Psoas muscle (tissue), 8 donors: Measurements from ENCODE around the gene ZNF426. TPM values are rescaled to one million over a fixed set of nuclear protein-coding genes. Genes with fewer than 3 reads are reported as not detected.
"Not testable (repeated sequence)": the region's sequence is repeated elsewhere in the genome, so short reads cannot be mapped to it uniquely, and the experiment has no call there.

Experiments used
- ATAC-seq, 4 donors: fragments of 200-7000 bp; cut with Tn5 transposase; one replicate each; pipeline ENCODE4 v1.9.1; 2020; ENCODE audit warnings: moderate library complexity in 3 of 4, mild to moderate bottlenecking in 2 of 4
- DNase-seq, 2 donors: peaks; one replicate each; pipeline ENCODE4 v3.0.0-alpha.2; 2020
- H3K27ac ChIP-seq: fragments of 200-600 bp; one replicate; pipeline ENCODE4 v1.8.0; 2022
- H3K27me3 ChIP-seq, 3 donors: fragments of 200-600 bp in 1 of 3; one replicate each; pipeline versions ENCODE4 v1.6.1 to v1.8.0; 2013 to 2022; ENCODE audit warnings: low read length in 2 of 3, mild to moderate bottlenecking in 2 of 3, moderate library complexity in 1 of 3; ENCODE audit not compliant: insufficient read depth in 3 of 3
- H3K36me3 ChIP-seq, 2 donors: fragments of 200-600 bp in 1 of 2; one replicate each; pipeline versions ENCODE4 v1.6.1 to v1.8.0; 2013 to 2022; ENCODE audit warnings: low read depth in 1 of 2, mild to moderate bottlenecking in 1 of 2, moderate library complexity in 1 of 2; ENCODE audit not compliant: insufficient read depth in 1 of 2
- H3K4me1 ChIP-seq: fragments of 200-600 bp; one replicate; pipeline ENCODE4 v1.8.0; 2022
- H3K4me3 ChIP-seq: fragments of 200-600 bp; one replicate; pipeline ENCODE4 v1.8.0; 2022; ENCODE audit warnings: mild to moderate bottlenecking
- H3K9me3 ChIP-seq: fragments of 200-600 bp; one replicate; pipeline ENCODE4 v1.8.0; 2022
- WGBS, 3 donors: extraction: QIAGEN DNeasy Blood & Tissue Kit; methylation state at CpG; one replicate each; pipeline versions ENCODE4 v1.1.6 to v1.1.7; 2013; 5-methylcytosine and 5-hydroxymethylcytosine counted together
- intact Hi-C, 2 donors: fragments of 100-400 bp; cut with DNase I; formaldehyde crosslinking; loops; one replicate each; pipeline versions ENCODE4 v1.11.0 to v1.14.2; 2022
- long read RNA-seq, 2 donors: library from polyadenylated mRNA; unstranded; transcript quantifications; one replicate each; pipeline ENCODE4 v2.0.0, GENCODE V29; 2021
- polyA plus RNA-seq, 3 donors: library from polyadenylated mRNA; stranded (reverse); fragments of 200-250 nt; gene quantifications; one replicate each; pipeline ENCODE4 v1.2.3, GENCODE V29; 2013
- total RNA-seq, 4 donors: library from RNA; stranded (reverse); fragmentation: NEBNext Ultra II Directional in 2 of 4; extraction: Animal tissue kit (Norgen Biotek cat#: 25700) in 2 of 4; gene quantifications; one replicate each; pipeline versions ENCODE4 v1.2.1 to v1.2.4, GENCODE V29; 2021 to 2023
- TF ChIP-seq, protein P1 (sequence below): fragments of 200-600 bp; IDR thresholded peaks from one replicate; pipeline ENCODE4 v1.8.0; 2022; ENCODE audit warnings: antibody characterized with exemption
- donor health status: healthy with polysubstance abuse.
- donor health status: DM: no; HTN: no; CAD: no; lungs with moderate emphysema.
- donor health status: Bipolar disorder and iron deficiency.
- donor health status: healthy.
- donor health status: DM: yes; HTN: yes; CAD: no.
- donor health status: DM: no; HTN: no; CAD: no.
- donor health status: DM: no; HTN: no; CAD: no.
- donor health status: DM: yes; HTN: yes; CAD: no.

ZNF426 gene
- total RNA-seq: 10 to 100 TPM in 1 of 4 donors, 1 to 10 TPM in 3; 5.2 to 12.3 (median 7.4) TPM
- polyA plus RNA-seq: 1 to 10 TPM; 2.1 to 6.2 (median 3.4) TPM
- long read RNA-seq, donor 1, full-length matches to known transcripts: 1 of 2 reads
- long read RNA-seq, donor 1, partial matches to known transcripts: 1 of 2 reads
- long read RNA-seq, donor 1, other reads (novel, unspliced or antisense): 0 of 2 reads
- long read RNA-seq, donor 2, full-length matches to known transcripts: 5 of 15 reads
- long read RNA-seq, donor 2, partial matches to known transcripts: 7 of 15 reads
- long read RNA-seq, donor 2, other reads (novel, unspliced or antisense): 3 of 15 reads

DNA sequence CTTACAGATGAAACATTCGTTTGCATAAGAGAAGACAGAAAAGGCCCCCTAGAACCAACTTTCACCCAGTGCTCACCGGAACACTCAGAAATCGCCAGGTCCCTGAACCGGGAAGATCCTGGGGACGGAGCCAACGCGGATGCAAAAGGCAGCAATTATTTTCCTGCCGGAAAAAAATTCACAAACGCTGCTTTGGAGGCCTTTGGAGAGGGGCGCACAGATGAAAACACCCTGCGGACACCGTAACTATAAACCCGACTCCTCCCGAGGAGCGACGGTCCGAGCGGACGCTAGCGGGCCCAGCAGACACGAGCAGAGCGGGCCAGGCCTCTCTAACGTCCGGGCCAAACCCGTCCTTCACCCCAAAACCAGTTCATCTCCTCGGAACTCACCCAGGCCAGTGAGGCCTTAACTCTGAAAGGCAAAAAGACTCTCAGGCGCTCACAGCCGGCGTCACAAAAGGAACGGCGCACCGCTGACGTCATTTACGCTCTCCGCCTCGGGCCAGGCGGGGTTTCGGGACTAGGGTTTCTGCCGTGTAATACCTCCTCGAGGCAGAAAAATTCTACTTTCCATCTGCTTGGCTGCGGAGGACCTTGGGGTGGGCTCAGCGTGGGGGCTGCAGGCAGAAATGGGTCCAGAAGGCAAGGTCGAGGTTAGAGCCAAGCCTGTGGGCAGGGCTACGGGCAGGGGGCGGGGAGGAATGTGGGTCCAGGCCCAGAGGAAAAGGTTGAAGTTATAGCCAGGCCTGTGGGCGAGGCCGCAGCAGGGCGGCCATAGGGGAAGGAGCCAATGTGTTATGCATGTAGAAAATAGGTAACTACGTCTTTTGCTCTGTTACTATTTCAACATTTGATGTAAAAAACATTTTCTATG lies at the start of gene ZNF426:
ZNF426 (minus strand) TSS at position 463 of the 876 bp plus-strand sequence. CDS start 2,413 bp downstream, outside the sequence.
- Histone ChIP-seq H3K27me3 (no peaks in the 10 kb centered on the region), H3K9me3 (peaks cover 28% of the 10 kb centered on the region), H3K27ac (peak within 1 kb of the TSS; percentile 87), H3K4me1 (peaks cover 12% of the 10 kb centered on the region), H3K4me3 (peak within 1 kb of the TSS; percentile 91), H3K36me3 (peaks cover 17 to 32% of the 10 kb centered on the region in 2 donors)
- 0 to 1% (median 0%) methylated on average over 49 of the region's 49 CpGs for WGBS, 3 donors
- intact Hi-C loops: loop anchor here in 1 of 2 donors (5.0 kb wide), 2 partner anchors 401 to 1434 kb away; no protein-coding TSS in a partner anchor
- peak; percentile 95 to 99 (median 97) for ATAC-seq
- DNase-seq: peak; percentile 87 to 92
- TF ChIP-seq, protein P1, sequence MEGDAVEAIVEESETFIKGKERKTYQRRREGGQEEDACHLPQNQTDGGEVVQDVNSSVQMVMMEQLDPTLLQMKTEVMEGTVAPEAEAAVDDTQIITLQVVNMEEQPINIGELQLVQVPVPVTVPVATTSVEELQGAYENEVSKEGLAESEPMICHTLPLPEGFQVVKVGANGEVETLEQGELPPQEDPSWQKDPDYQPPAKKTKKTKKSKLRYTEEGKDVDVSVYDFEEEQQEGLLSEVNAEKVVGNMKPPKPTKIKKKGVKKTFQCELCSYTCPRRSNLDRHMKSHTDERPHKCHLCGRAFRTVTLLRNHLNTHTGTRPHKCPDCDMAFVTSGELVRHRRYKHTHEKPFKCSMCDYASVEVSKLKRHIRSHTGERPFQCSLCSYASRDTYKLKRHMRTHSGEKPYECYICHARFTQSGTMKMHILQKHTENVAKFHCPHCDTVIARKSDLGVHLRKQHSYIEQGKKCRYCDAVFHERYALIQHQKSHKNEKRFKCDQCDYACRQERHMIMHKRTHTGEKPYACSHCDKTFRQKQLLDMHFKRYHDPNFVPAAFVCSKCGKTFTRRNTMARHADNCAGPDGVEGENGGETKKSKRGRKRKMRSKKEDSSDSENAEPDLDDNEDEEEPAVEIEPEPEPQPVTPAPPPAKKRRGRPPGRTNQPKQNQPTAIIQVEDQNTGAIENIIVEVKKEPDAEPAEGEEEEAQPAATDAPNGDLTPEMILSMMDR: no peak

DNA sequence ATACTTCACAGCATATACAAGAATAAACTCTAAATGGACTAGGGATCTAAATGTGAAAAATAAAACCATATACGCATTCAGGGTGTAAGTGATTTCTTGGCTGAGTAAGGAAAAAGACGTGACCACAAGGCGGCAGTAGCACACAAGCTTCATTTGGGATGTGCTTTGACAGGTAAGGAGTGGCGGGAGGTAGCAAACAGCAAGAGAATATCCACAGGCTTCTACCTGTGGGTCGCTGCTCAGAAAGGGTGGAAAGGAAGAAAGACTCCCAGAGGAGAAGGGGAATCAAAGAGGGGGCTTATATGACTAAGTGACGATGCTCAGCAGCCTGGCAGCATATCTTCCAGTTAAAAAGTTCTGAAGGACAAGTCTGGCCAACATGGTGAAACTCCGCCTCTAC lies 48.3 kb upstream of the ZNF426 start:
- intact Hi-C loops: loop anchor here (2.0 to 10.0 kb wide), 2 partner anchors 210 to 452 kb away; no protein-coding TSS in a partner anchor
- WGBS, 3 donors: 15 to 17% (median 17%) methylated on average over 7 of the region's 7 CpGs
- Histone ChIP-seq H3K9me3 (peaks cover 7% of the 10 kb centered on the region), H3K4me3 (no peak overlapping the region), H3K27ac (no peak overlapping the region), H3K4me1 (peaks cover 18% of the 10 kb centered on the region), H3K27me3 (peaks cover 3 to 29% (median 4%) of the 10 kb centered on the region in 3 donors), H3K36me3 (peaks cover 0 to 3% of the 10 kb centered on the region in 2 donors)
- no peak for ATAC-seq
- TF ChIP-seq, protein P1: peak; percentile 41
- DNase-seq: peak in 1 of 2 donors; percentile 18

DNA sequence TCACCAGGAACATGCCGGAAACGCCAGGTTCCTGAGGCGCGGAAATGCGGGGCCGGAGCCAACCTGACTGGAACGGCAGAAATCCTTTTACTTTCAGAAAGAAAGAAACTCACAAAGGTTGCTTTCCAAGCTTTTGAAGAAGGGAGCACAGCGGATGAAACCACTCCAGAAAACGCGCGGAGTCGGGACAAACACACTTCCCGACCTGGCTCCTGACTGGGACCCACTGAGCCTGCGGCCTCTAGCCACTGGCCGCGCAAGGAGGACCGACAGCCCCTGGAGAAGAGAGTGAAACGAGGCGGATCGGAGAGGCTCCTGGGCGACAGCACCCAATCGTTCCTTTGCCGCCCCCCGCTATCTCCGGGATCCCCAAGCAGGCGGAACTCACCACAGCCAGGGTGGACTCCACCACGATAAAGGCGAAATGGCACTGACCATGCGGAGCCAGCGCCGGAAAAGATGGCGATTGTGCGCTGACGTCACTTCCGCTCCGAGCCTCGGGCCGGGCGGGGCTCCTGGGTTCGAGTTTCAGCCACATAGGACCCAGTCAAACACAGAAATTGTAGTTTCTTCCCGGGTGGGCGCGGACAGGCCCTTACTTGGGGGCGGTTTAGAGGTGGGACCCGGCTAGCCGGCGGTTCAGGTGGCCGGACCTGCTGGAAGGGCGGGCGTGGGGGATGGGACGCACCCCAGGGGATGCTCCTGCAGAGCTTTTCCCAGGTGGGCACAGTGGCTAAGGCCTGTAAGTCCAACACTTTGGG lies 45.8 kb upstream of the ZNF426 start, which contains the start of gene ZNF121:
ZNF121 (minus strand) TSS at position 432 of the 761 bp plus-strand sequence. CDS start 16,407 bp downstream, outside the sequence.
- TF ChIP-seq, protein P1: no peak
- WGBS, 3 donors: 0% methylated on average over 50 to 51 of the region's 51 CpGs
- Histone ChIP-seq H3K27me3 (peaks cover 0 to 17% (median 0%) of the 10 kb centered on the region in 3 donors), H3K36me3 (peaks cover 3 to 11% of the 10 kb centered on the region in 2 donors), H3K4me3 (peak within 1 kb of the TSS; percentile 99), H3K27ac (peak within 1 kb of the TSS; percentile 98), H3K9me3 (peaks cover 27% of the 10 kb centered on the region), H3K4me1 (peaks cover 19% of the 10 kb centered on the region)
- DNase-seq (peak; percentile 86 to 91), ATAC-seq (peak; percentile 95 to 99 (median 98))
- intact Hi-C loops: loop anchor here (5.0 to 10.0 kb wide), 2 partner anchors 38 to 449 kb away; partner anchors contain the start of gene ZNF561 (in 1 of the 2)

DNA sequence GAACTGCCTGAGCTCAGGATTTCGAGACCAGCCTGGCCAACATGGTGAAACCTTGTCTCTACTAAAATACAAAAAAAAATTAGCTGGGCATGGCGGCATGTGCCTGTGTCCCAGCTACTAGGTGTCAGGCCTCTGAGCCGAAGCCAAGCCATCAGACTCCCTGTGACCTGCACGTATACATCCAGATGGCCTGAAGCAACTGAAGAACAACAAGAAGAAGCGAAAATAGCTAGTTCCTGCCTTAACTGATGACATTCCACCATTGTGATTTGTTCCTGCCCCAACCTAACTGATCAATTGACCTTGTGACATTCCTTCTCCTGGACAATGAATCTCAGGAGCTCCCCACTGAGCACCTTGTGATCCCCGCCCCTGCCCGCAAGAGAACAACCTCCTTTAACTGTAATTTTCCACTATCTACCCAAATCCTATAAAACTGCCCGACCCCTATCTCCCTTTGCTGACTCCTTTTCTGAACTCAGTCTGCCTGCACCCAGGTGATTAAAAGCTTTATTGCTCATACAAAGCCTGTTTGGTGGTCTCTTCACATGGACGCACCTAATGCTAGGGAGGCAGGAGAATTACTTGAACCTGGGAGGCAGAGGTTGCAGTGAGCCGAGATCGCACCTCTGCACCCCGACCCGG lies 43.8 kb upstream of the ZNF426 start:
- not testable (repeated sequence) for H3K27ac ChIP-seq, H3K4me3 ChIP-seq, ATAC-seq, DNase-seq
- Histone ChIP-seq H3K27me3 (peaks cover 0 to 11% (median 0%) of the 10 kb centered on the region in 3 donors), H3K4me1 (peaks cover 19% of the 10 kb centered on the region), H3K9me3 (peaks cover 48% of the 10 kb centered on the region), H3K36me3 (peaks cover 3 to 15% of the 10 kb centered on the region in 2 donors)
- intact Hi-C loops: loop anchor here (5.0 to 10.0 kb wide), 2 partner anchors 40 to 447 kb away; partner anchors contain the start of gene ZNF561 (in 1 of the 2)
- 90 to 96% (median 94%) methylated on average over 13 of the region's 13 CpGs for WGBS, 3 donors
